GM18858 (cell line): ENCODE data around the gene THAP6.
"Not testable (repeated sequence)": the region's sequence is repeated elsewhere in the genome, so short reads cannot be mapped to it uniquely, and the experiment has no call there.

Experiments used
- ATAC-seq: cut with Tn5 transposase; IDR thresholded peaks from one replicate; pipeline ENCODE4 v1.9.1; 2021; ENCODE audit not compliant: unreplicated experiment

The THAP6 gene

GRCh38 chr4:75525086-75525485 is 10.8 kb downstream of the THAP6 start:
- no peak for ATAC-seq

GRCh38 chr4:75525910-75526309 is 11.6 kb downstream of the THAP6 start:
- no peak for ATAC-seq

- ATAC-seq = no peak
These were observed 13.2 kb downstream of the THAP6 start for GRCh38 chr4:75527482-75527881.

GRCh38 chr4:75530556-75531322 is 16.5 kb downstream of the THAP6 start:
- no peak for ATAC-seq

GRCh38 chr4:75531536-75532143 is 17.4 kb downstream of the THAP6 start:
- ATAC-seq = not testable (repeated sequence)

GRCh38 chr4:75533339-75533887 is 19.1 kb downstream of the THAP6 start:
- ATAC-seq = not testable (repeated sequence)

GRCh38 chr4:75533926-75534325 is 19.7 kb downstream of the THAP6 start:
- not testable (repeated sequence) for ATAC-seq

GRCh38 chr4:75537308-75537707 is 23.0 kb downstream of the THAP6 start:
- ATAC-seq = not testable (repeated sequence)

- ATAC-seq = no peak
These were observed 28.6 kb downstream of the THAP6 start for GRCh38 chr4:75542824-75543223.

GRCh38 chr4:75544220-75544619 is 29.9 kb downstream of the THAP6 start:
- ATAC-seq = not testable (repeated sequence)

- no peak for ATAC-seq
These were observed 30.6 kb downstream of the THAP6 start for GRCh38 chr4:75544870-75545269.

GRCh38 chr4:75545526-75545925 is 31.3 kb downstream of the THAP6 start:
- ATAC-seq = no peak

GRCh38 chr4:75547647-75548387 is 33.5 kb downstream of the THAP6 start:
- ATAC-seq = no peak

GRCh38 chr4:75549019-75549418 is 34.7 kb downstream of the THAP6 start:
- no peak for ATAC-seq

- no peak for ATAC-seq
These were observed 38.2 kb downstream of the THAP6 start for GRCh38 chr4:75552452-75552851.

- peak; percentile 92 for ATAC-seq
These were observed 41.3 kb downstream of the THAP6 start, which contains the start of gene ODAPH for GRCh38 chr4:75555294-75556164. Gene ODAPH (plus strand): TSS chr4:75556066. CDS start chr4:75556083, 17 bp downstream.

GRCh38 chr4:75557696-75558095 is 43.4 kb downstream of the THAP6 start:
- ATAC-seq = no peak

- no peak for ATAC-seq
These were observed 47.5 kb downstream of the THAP6 start for GRCh38 chr4:75561789-75562188.

GRCh38 chr4:75564023-75564422 is 49.8 kb downstream of the THAP6 start:
- no peak for ATAC-seq

- ATAC-seq = no peak
These were observed 51.2 kb downstream of the THAP6 start for GRCh38 chr4:75565481-75565880.
